Measurements from ENCODE around the gene PPTC7. TPM values are rescaled to one million over a fixed set of nuclear protein-coding genes. Genes with fewer than 3 reads are reported as not detected.
A peak's percentile ranks its signal among the peaks of the same experiment; 100 is the strongest.

The PPTC7 gene
- total and polyA plus RNA-seq, 10 of the 15 experiments (the other 5 are each of a cell fraction or from before 2014, with no cell fraction given), result 4.0 to 69.6 (median 12.3) TPM

DNA sequence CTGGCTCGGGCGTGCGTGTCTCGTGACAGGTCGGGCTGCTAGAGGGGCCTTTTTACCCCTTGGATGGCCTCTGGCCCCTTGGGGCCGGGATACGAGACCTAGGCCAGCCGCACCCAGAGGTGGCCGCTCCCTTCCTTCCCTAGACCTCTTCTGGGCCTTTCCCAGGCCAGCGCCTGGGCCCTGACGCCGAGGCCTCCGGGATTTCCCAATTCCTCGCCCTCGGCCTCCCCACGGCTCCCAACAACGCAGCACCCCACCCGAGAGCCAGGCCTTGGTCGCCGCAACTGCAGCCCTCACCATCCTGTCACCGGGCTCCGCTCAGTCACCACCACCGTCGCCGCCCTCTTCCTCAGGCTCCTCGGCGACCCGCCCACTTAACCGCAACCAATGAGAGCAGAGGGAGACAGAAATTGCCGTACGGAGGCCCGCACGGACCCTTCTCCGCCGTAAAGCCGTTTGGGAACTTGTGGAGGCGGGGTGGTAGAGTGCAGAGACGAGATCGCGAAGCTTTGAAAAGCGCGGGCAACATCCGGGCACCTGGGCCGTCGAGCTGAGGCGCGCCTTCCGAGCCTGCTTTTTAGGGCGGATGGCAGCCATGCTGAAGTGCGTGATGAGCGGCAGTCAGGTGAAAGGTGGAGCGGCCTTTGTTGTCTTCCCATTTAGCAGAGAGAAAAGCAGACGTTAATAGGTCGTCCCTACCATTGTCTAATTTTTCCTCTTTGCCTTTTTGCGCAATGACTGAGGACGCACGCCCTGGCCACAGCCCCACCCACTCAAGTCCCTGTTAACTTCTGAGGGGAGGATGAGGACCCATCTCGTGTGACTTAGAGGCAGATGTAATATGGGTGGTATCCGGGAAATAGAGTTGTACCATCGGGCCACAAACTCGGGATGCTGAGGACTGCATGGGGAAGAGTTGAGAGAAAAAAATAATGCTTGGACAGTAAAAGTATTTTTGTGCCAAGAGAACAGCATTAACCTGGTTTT lies 81.1 kb downstream of the PPTC7 start, which contains the start of the genes RAD9B and VPS29 (continued):
- TF ChIP-seq BHLHE40 (IDR thresholded peaks at IDR 0.05; ENCODE audit: borderline replicate concordance in 1 of 2, low read depth in 2 of 2, low read length in 1 of 2), result peak; percentile 34 to 61
- TF ChIP-seq, protein P1, sequence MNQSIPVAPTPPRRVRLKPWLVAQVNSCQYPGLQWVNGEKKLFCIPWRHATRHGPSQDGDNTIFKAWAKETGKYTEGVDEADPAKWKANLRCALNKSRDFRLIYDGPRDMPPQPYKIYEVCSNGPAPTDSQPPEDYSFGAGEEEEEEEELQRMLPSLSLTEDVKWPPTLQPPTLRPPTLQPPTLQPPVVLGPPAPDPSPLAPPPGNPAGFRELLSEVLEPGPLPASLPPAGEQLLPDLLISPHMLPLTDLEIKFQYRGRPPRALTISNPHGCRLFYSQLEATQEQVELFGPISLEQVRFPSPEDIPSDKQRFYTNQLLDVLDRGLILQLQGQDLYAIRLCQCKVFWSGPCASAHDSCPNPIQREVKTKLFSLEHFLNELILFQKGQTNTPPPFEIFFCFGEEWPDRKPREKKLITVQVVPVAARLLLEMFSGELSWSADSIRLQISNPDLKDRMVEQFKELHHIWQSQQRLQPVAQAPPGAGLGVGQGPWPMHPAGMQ (IDR thresholded peaks at IDR 0.05; ENCODE audit: borderline replicate concordance), result no peak
- TF ChIP-seq, protein P2, sequence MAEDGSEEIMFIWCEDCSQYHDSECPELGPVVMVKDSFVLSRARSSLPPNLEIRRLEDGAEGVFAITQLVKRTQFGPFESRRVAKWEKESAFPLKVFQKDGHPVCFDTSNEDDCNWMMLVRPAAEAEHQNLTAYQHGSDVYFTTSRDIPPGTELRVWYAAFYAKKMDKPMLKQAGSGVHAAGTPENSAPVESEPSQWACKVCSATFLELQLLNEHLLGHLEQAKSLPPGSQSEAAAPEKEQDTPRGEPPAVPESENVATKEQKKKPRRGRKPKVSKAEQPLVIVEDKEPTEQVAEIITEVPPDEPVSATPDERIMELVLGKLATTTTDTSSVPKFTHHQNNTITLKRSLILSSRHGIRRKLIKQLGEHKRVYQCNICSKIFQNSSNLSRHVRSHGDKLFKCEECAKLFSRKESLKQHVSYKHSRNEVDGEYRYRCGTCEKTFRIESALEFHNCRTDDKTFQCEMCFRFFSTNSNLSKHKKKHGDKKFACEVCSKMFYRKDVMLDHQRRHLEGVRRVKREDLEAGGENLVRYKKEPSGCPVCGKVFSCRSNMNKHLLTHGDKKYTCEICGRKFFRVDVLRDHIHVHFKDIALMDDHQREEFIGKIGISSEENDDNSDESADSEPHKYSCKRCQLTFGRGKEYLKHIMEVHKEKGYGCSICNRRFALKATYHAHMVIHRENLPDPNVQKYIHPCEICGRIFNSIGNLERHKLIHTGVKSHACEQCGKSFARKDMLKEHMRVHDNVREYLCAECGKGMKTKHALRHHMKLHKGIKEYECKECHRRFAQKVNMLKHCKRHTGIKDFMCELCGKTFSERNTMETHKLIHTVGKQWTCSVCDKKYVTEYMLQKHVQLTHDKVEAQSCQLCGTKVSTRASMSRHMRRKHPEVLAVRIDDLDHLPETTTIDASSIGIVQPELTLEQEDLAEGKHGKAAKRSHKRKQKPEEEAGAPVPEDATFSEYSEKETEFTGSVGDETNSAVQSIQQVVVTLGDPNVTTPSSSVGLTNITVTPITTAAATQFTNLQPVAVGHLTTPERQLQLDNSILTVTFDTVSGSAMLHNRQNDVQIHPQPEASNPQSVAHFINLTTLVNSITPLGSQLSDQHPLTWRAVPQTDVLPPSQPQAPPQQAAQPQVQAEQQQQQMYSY (CRISPR knock-in tag; IDR thresholded peaks at IDR 0.05), result no peak
- TF ChIP-seq, protein P3, sequence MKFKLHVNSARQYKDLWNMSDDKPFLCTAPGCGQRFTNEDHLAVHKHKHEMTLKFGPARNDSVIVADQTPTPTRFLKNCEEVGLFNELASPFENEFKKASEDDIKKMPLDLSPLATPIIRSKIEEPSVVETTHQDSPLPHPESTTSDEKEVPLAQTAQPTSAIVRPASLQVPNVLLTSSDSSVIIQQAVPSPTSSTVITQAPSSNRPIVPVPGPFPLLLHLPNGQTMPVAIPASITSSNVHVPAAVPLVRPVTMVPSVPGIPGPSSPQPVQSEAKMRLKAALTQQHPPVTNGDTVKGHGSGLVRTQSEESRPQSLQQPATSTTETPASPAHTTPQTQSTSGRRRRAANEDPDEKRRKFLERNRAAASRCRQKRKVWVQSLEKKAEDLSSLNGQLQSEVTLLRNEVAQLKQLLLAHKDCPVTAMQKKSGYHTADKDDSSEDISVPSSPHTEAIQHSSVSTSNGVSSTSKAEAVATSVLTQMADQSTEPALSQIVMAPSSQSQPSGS (IDR thresholded peaks at IDR 0.05; ENCODE audit: low read length), result no peak
- TF ChIP-seq RAD21 (IDR thresholded peaks at IDR 0.05; ENCODE audit: insufficient read depth, low read depth, low read length), result no peak
- TF ChIP-seq, protein P4, sequence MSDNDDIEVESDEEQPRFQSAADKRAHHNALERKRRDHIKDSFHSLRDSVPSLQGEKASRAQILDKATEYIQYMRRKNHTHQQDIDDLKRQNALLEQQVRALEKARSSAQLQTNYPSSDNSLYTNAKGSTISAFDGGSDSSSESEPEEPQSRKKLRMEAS (IDR thresholded peaks at IDR 0.05; ENCODE audit: low read depth, low read length), result peak; percentile 100
- TF ChIP-seq MEF2A (IDR thresholded peaks at IDR 0.05; ENCODE audit: insufficient read depth, low read depth, low read length), result no peak
- TF ChIP-seq SMC3 (IDR thresholded peaks at IDR 0.05; ENCODE audit: borderline replicate concordance, low read length), result peak; percentile 3; the same call in 1 of the 2 replicates
- TF ChIP-seq ATF7 (IDR thresholded peaks at IDR 0.05; ENCODE audit: low read depth), result peak; percentile 52
- TF ChIP-seq ZNF274 (IDR thresholded peaks at IDR 0.05; ENCODE audit: insufficient read depth, insufficient read length), result no peak
- TF ChIP-seq, protein P5, sequence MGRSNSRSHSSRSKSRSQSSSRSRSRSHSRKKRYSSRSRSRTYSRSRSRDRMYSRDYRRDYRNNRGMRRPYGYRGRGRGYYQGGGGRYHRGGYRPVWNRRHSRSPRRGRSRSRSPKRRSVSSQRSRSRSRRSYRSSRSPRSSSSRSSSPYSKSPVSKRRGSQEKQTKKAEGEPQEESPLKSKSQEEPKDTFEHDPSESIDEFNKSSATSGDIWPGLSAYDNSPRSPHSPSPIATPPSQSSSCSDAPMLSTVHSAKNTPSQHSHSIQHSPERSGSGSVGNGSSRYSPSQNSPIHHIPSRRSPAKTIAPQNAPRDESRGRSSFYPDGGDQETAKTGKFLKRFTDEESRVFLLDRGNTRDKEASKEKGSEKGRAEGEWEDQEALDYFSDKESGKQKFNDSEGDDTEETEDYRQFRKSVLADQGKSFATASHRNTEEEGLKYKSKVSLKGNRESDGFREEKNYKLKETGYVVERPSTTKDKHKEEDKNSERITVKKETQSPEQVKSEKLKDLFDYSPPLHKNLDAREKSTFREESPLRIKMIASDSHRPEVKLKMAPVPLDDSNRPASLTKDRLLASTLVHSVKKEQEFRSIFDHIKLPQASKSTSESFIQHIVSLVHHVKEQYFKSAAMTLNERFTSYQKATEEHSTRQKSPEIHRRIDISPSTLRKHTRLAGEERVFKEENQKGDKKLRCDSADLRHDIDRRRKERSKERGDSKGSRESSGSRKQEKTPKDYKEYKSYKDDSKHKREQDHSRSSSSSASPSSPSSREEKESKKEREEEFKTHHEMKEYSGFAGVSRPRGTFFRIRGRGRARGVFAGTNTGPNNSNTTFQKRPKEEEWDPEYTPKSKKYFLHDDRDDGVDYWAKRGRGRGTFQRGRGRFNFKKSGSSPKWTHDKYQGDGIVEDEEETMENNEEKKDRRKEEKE (IDR thresholded peaks at IDR 0.05), result no peak
- TF ChIP-seq CBX5 (IDR thresholded peaks at IDR 0.05; ENCODE audit: low read depth), result peak; percentile 92; the same call in 1 of the 2 replicates
- TF ChIP-seq KLF5 (IDR thresholded peaks at IDR 0.05; ENCODE audit: partially characterized antibody), result no peak
- TF ChIP-seq, protein P6, sequence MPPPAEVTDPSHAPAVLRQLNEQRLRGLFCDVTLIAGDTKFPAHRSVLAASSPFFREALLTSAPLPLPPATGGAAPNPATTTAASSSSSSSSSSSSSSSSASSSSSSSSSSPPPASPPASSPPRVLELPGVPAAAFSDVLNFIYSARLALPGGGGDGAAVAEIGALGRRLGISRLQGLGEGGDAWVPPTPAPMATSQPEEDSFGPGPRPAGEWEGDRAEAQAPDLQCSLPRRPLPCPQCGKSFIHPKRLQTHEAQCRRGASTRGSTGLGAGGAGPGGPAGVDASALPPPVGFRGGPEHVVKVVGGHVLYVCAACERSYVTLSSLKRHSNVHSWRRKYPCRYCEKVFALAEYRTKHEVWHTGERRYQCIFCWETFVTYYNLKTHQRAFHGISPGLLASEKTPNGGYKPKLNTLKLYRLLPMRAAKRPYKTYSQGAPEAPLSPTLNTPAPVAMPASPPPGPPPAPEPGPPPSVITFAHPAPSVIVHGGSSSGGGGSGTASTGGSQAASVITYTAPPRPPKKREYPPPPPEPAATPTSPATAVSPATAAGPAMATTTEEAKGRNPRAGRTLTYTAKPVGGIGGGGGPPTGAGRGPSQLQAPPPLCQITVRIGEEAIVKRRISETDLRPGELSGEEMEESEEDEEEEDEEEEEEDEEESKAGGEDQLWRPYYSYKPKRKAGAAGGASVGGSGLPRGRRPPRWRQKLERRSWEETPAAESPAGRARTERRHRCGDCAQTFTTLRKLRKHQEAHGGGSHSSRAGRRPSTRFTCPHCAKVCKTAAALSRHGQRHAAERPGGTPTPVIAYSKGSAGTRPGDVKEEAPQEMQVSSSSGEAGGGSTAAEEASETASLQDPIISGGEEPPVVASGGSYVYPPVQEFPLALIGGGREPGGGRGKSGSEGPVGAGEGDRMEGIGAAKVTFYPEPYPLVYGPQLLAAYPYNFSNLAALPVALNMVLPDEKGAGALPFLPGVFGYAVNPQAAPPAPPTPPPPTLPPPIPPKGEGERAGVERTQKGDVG (CRISPR knock-in tag; IDR thresholded peaks at IDR 0.05), result no peak

Measured in GM12878 (cell line).